HG03342 (cell line): ENCODE data around the gene FARSA.
"Not testable (repeated sequence)": the region's sequence is repeated elsewhere in the genome, so short reads cannot be mapped to it uniquely, and the experiment has no call there.

ENCODE experiments used
- ATAC-seq: cut with Tn5 transposase; IDR thresholded peaks from one replicate; pipeline ENCODE4 v1.9.1; 2021; ENCODE audit warnings: mild to moderate bottlenecking, moderate library complexity; ENCODE audit not compliant: unreplicated experiment

FARSA gene

DNA sequence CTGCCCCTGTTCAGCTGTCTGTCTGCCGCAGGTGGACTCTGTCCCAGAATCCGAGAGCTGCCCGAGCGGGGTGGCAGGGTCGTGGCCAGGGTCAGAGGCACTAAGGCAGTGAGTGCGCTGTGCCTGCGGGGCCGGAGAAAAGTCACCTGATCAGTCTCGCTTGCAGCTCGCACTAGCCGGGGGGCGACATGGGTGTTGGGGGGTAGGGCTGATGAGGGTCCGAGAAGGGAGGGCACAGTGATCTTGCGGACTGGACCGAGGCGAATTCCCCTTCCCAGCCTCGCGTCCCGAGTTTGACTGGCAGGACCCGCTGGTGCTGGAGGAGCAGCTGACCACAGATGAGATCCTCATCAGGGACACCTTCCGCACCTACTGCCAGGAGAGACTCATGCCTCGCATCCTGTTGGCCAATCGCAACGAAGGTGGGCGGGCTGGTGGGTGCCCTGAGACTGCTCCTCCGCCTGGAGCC lies 41.9 kb downstream of the FARSA start:
- no peak for ATAC-seq

GRCh38 chr19:12890787-12891552 lies 42.5 kb downstream of the FARSA start, which contains the start of gene GCDH:
TSS of gene GCDH (plus strand) at chr19:12891160. CDS start at chr19:12891305, 145 bp downstream.
- ATAC-seq: peak; percentile 86

GRCh38 chr19:12890299-12890786 lies 43.2 kb downstream of the FARSA start:
- not testable (repeated sequence) for ATAC-seq

GRCh38 chr19:12888006-12888603 lies 45.4 kb downstream of the FARSA start:
- no peak for ATAC-seq

DNA sequence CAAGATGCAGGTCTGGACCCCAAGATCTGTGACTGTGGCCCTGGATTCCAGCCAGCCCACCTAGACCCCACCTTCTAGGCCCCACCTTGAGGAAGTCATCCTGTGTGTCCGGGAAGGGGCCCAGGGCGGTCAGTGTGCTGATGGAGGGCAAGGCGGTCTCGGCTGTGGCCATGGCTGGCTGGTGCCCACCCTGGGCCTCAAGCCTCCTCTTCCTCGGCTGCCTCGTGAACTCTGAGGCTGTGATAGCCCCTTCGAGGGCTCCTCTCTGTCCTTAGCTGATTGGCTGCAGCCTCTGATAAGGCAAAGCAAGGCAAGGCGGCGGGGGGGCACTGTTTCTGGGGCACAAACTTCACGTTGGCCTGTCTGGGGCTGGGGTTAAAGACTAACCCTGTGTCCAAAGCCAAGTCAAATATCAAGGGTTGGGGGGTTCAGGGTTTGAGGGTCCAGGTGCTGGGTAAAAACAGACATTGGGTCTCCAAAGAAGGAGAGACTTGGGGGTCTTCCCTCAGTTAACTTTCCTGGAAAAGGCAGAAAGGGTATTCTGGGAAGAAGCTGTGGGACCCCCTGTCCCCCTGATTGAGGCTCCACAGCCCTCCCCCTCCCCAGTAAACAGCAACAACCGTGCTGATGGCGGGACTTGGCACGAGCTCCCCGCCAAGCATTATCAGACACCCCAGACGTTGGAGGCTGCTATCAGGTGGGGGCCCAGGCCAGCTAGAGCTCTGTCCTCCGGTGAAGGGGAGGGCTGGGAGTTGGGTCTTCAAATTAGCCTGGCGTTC lies 46.4 kb downstream of the FARSA start, which contains the start of gene KLF1:
KLF1 (minus strand) TSS at position 233 of the 779 bp plus-strand sequence; CDS start at position 172, 61 bp downstream.
- no peak for ATAC-seq

- no peak for ATAC-seq
Measured at GRCh38 chr19:12886651-12886968, 46.9 kb downstream of the FARSA start.

DNA sequence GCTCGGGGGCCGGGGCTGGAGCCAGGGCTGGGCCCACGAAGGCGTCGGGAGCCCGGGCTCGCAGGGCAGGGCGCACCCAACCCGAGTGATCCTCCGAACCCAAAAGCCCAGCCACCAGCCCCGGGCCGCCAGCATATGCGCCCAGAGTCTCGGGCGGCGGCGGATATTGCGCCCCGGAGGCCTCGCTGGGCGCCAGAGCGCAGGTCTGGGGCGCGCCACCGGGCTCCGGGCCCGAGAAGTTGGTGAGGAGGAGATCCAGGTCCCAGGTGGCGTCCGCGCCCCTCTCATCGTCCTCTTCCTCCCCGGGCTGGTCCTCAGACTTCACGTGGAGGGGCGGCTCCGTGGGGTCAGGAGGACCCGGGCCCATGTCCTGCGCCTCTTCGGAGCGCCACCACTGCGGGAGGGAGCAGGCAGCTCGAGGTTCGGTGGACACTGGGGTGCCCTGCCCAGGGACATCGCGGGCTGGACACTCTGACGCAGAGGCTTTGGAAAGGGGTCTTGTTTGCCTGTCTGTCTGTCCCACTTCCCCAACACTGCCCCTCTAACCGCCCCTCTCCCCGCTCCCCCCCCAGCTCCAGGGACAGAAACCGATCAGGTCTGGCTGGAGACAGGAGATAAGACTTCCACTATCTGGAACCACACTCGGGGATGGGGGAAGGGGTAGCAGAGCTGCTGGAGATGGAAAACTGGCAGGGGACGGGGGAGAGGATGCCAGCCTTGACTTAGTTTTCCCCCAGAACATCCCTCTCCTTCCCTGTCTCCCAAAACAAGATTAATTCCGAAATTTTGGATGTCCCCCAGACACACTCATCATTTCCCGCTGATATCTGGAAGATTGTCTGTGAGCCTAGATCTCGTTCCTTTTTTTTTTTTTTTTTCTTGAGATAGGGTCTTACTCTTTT lies 47.5 kb downstream of the FARSA start:
- no peak for ATAC-seq

- no peak for ATAC-seq
Measured at GRCh38 chr19:12884926-12885748, 48.4 kb downstream of the FARSA start.

DNA sequence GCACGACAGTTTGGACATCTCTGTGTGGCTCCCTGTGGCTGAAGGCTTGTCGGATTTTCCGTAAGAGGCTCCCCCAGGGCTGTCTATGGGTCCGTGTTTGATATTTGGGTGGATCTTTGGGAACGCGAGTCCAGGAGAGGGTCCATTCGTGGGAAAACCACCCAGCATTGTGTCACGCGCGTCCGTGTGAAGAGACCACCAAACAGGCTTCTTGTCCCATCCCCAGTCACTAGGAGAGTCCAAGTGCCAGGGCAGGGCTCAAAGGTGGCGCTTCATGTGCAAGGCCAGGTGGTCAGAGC lies 48.9 kb downstream of the FARSA start:
- no peak for ATAC-seq

- ATAC-seq: no peak
Measured at GRCh38 chr19:12884202-12884601, 49.3 kb downstream of the FARSA start.

- no peak for ATAC-seq
Measured at GRCh38 chr19:12882589-12882988, 50.9 kb downstream of the FARSA start.

DNA sequence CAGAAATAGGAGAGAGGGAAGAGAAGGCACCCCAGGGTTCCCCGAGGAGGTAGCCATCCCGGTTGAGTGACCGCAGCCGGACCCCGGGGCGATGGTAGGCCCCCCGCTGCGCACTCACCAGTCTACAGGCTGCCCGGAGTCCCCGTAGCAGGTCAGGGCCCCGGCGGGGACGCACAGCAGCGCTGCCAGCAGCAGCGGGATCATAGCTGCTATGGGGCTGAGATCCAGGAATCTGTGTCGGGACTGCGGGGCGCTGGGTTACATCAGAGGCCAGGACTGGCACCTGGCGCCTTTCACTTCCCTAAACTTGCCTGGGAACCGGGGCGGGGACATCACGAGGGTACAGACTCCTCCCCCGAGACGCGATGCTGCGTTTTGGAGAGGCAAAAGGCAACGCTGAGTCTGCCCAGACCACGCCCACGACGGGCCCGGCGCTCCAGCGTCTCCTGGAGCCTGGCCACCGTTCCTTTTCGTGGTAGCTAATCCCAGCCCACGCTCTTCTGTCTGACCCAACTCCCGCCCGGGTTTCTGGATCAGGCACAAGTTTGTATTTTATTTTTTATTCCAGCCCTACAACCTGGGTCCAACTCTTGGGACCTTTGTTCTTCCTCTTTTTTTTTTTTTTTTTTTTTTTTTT lies 52.2 kb downstream of the FARSA start, which contains the start of gene DNASE2:
DNASE2 (minus strand) TSS at position 278 of the 637 bp plus-strand sequence; CDS start at position 204, 74 bp downstream.
- ATAC-seq: peak; percentile 72

DNA sequence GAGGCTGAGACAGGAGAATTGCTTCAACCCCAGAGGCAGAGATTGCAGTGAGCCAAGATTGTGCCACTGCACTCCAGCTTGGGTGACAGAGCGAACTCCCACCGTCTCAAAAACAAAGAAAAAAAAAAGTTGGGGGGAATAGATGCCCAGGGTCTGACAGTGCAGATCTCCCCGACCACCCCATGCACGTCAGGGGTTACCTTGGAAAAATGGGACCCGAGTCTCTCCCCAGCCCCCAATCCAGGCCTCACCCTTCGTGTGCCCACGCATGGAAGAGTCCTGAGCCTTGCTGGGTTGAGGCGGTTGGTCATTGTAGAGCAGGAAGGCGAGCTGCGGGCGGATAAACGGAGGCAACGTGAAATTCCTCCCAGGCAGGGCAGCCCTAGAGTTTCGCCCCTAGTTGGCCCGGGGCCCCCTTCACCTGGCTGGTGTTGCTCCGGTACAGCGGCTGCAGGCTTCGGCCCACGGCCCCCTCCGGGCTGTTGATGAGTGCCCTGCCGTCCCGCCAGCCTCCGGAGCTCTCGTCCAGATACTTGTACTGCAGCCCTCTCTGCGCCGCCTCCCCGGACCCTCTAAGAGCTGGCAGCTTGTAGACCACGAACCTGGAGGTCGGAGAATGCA lies 52.9 kb downstream of the FARSA start:
- peak; percentile 11 for ATAC-seq

DNA sequence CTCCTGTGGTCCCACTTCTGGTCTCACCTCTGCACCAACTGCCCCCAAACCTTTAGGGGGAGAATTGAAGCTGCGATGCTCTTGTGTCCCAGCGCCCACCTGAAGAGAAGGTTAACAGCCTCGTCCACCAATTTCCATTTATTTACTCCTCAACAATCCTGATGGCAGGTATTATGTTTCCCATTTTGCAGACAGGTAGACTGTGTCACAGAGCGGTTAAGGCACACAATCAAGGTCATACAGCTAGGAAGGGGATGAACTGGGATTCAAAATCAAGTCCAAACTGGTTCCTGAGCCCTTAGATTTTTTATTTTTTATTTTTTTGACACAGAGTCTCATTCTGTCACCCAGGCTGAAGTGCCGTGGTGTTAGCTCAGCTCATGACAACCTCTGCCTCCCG lies 58.4 kb downstream of the FARSA start:
- ATAC-seq: no peak

GRCh38 chr19:12873891-12874745 lies 59.4 kb downstream of the FARSA start:
- ATAC-seq: no peak

DNA sequence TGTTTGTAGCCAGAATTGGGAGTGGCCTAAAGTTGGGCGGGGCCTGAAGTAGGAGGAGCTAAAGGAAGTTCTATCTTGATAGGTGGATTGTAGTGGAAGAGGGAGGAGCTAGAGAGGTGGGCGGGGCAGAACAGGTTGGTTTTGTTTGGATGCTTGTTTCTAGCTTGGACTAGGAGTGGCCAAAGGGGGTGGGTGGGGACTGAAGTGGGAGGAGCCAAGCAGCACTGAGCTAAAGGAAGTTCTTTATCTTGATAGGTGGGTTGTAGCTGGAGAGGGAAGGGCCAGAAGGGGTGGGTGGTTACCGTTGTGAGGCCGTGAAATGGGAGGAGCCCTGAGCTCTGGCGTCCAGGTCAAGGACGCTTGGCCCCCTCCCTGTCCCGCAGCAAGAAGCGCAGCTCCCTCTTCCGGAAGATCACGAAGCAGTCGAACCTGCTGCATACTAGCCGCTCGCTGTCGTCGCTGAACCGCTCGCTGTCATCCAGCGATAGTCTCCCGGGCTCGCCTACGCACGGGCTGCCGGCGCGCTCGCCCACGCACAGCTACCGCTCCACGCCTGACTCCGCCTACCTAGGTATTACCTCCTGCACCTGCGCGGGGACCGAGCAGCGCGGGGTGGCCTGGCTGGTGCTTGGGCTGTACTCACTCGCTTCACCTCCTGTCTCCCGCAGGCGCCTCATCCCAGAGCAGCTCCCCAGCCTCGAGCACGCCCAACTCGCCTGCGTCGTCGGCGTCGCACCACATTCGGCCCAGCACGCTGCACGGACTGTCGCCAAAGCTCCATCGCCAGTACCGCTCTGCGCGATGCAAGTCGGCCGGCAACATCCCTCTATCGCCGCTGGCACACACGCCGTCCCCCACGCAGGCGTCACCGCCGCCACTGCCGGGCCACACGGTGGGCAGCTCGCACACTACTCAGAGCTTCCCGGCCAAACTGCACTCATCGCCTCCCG lies 60.3 kb downstream of the FARSA start:
- ATAC-seq: no peak
